Left hindlimb (tissue), 1 donor: Measurements from ENCODE around the gene C16orf54.
"Not testable (repeated sequence)": the region's sequence is repeated elsewhere in the genome, so short reads cannot be mapped to it uniquely, and the experiment has no call there.

Experiments used
- DNase-seq: peaks from one replicate; pipeline ENCODE4 v3.0.0-alpha.2; 2018

Gene C16orf54

DNA sequence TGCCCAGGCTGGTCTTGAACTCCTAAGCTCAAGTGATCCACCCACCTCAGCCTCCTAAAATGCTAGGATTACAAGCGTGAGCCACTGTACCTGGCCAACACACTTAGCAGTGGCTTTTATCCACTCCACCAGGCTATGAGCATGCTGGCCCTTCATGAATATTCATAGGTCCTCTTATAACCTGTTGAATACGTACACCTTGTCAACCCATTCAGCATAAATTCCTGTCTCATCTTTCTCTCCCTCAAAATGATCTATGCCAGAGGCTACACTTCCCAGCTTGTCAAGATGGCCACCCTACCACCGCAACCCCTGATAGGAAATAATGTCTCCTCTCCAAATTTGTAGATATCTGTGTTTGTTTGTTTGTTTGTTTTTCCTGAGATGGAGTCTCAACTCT, 21.3 kb upstream of the C16orf54 start:
- DNase-seq, result no peak

DNA sequence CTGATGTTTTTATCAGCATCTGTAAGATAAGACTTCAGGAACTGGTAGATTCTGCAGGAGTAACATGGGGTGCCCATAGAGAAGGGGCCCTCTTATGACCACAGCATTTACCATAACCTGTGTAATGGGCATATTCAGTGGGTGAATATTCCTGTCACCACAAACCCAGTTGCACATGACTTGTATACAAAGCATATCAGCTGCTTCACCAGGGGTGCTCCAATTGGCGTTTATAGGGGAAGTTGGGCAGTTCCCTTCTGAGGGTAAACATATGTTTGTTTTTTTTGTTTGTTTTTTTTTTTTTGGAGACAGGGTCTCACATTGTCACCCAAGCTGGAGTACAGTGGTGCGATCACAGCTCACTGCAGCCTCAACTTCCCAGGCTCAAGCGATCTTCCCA, 20.8 kb upstream of the C16orf54 start:
- no peak for DNase-seq

DNA sequence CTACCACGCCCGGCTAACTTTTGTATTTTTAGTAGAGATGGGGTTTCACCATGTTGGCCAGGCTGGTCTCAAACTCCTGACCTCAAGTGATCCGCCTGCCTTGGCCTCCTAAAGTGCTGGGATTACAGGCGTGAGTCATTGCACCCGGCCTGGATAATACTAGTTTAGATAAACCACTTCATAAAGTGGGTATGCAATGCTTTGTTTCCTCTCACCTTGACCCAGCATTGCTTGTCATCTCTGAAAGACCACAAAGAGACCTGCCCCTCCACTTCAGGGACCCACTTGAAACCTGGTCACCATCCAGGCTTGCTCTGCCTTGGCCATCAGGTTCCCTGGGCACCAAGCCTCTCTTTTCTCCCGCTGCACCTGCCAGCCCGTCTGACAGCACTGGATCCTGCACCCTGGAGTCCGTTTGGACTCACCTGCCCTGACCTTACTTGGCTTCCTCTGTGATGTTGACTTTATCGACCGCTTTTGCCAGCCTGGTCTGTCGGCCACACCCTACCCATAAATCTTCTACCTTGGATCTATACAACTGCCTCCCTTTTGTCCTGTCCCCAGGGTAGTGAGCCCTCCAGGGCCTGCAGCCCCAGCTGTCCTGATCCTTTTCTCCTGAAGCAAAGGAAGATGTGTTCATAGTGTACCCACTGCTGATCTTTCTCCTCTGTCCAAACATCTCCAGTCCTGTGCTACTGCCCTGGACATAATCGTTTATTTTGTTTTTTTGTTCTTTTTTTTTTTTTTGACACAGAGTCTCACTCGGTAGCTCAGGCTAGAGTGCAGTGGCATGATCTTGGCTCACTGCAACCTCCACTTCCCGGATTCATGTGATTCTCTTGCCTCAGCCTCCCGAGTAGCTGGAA, 19.6 kb upstream of the C16orf54 start:
- DNase-seq, result no peak

DNA sequence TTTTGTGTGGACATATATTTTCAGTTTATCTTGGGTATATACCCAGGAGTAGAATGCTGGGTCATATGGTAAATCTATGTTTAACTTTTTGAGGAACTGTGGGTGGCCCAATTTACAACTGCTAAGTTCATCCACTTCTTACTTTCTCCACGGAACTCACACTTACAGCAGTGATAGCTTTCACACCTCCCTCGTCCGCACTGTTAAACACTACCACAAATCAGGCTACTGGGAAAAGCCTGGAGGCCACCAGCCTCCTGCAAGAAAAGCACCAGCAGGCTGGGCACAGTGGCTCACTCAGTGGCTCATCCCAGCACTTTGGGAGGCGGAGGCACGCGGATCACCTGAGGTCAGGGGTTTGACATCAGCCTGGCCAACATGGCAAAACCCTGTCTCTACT, 17.5 kb upstream of the C16orf54 start:
- DNase-seq, result no peak

DNA sequence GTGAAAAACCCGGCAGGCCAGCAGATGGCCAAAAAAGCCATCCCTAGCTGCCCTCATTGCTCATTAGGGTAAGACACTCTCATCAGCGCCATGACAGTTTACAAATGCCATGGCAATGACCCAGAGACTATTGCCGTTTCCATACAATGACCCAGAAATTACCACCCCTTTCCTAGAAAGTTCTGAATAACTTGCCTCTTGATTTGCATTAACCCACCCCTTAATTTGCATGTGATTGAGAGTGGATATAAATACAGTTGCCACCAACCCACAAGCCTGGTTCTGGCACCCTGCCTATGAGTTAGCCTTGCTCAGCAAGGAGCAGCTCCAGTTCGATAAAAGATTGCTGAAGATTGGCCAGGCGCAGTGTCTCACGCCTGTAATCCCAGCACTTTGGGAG, 16.1 kb upstream of the C16orf54 start:
- no peak for DNase-seq

DNA sequence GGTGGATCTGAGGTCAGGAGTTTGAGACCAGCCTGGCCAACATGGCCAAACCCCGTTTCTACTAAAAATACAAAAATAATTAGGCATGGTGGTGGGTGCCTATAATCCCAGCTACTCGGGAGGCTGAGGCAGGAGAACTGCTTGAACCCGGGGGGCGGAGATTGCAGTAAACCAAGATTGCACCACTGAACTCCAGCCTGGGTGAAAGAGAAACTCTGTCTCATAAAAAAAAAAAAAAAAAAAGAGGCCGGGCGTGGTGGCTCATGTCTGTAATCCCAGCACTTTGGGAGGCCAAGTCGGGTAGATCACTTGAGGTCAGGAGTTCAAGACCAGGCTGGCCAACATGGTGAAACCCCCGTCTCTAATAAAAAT, 15.5 kb upstream of the C16orf54 start:
- DNase-seq, result not testable (repeated sequence)

DNA sequence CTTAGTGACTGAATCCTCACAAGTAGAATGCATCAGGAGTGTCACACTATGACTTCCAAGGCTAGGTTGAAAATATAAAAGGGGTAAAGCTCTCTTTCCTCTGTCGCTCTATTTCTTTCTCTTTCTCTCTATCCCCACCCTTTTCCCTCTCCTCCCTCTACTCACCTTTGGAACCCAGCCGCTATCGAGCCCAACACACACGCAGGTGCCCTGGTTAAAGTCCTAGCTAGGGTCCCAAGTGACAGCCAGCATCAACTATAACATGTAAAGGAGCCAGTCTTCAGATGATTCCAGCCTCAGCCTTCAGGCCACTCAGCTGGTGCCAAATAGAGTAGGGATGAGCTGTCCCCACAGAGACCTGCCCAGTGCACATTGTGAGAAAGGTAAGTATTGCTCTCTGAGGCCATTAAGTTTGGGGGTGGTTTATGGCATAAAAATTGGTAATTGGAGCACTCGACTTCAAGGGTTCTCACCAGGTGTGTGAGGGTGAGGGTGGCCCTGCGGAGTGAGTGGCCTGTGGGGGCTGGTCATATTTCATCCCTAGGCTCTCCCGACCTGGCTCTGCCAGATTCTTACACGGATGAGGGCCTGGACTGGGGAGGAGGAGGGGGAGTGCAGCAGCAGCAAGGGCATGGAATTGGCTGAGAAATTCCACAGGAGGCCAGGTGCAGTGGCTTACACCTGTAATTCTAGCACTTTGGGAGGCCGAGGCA, 14.9 kb upstream of the C16orf54 start:
- no peak for DNase-seq

DNA sequence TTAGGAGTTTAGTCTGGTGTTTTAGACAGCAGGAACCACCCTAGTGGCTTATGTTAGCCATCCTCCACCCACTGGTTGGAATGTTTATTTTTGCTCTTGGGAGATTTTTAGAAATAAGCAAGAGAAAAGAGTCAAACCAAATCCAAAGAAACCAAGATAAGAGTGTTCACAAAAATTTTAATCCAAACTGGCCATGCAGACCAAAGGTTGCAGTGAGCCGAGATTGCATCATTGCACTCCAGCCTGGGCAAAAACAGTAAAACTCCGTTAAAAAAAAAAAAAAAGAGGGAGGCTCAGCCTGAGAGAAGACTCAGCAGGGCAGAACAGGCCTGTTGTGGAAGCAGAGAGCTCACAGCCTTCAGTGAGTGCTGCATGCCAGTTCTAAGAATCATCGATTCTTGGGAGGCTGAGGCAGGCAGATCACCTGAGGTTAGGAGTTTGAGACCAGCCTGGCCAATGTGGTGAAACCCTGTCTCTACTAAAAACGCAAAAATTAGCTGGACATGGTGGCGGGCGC, 12.2 kb upstream of the C16orf54 start:
- DNase-seq, result no peak

DNA sequence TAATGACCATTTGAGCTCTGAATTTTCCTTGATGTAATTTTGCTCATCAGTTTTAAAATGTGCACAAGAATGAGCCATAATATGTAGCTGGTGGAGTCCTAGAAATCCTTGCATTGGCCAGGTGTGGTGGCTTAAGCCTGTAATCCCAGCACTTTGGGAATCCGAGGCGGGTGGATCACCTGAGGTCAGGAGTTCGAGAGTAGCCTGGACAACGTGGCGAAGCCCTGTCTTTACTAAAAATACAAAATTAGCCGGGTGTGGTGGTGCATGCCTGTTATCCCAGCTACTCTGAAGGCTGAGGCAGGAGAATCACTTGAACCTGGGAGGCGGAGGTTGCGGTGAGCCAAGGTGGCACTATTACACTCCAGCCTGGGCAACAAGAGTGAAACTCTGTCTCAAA, 11.3 kb upstream of the C16orf54 start:
- not testable (repeated sequence) for DNase-seq

DNA sequence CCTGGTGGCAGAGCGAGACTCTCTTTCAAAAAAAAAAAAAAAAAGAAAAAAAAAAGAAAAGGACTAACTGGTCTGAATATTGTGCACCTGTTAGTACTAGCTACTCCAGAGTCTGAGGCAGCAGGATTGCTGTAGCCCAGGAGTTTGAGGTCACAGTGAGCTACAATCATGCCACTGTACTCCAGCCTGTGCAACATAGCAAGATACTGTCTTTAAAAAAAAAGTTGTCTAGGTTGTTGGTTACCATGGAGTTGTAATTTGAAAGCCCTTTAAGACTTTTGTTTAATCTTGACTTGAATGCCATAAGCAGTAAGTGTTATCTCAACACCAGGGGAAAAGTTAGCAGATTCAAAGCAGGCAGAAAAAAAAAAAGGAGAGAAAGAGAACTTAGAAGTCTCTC, 10.9 kb upstream of the C16orf54 start:
- no peak for DNase-seq

DNA sequence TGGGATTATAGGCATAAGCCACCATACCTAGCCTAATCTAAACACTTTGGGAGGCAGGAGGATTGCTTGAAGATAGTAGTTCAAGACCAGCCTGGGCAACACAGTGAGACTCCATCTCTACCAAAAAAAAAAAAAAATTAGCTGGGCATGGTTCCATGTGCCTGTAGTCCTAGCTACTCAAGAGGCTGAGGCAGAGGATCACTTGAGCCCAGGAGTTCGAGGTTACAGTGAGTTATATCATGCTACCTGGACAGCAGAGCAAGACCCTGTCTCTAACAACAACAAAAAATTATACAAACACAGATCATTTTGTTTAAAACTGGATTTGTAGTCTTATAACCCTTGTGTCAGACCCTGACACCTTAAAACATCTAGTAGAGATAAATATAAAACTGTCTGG, 7.7 kb upstream of the C16orf54 start:
- no peak for DNase-seq

DNA sequence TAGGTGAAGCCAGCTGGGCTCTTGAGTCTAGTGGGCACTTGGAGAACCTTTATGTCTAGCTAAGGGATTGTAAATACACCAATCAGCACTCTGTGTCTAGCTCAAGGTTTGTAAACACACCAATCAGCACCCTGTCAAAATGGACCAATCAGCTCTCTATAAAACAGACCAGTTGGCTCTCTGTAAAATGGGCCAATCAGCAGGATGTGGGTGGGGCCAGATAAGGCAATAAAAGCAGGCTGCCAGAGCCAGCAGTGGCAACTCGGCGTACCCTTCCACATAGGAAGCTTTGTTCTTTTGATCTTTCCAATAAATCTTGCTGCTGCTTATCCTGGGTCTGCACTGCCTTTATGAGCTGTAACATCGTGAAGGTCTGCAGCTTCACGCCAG, 3.0 kb upstream of the C16orf54 start:
- DNase-seq, result not testable (repeated sequence)

DNA sequence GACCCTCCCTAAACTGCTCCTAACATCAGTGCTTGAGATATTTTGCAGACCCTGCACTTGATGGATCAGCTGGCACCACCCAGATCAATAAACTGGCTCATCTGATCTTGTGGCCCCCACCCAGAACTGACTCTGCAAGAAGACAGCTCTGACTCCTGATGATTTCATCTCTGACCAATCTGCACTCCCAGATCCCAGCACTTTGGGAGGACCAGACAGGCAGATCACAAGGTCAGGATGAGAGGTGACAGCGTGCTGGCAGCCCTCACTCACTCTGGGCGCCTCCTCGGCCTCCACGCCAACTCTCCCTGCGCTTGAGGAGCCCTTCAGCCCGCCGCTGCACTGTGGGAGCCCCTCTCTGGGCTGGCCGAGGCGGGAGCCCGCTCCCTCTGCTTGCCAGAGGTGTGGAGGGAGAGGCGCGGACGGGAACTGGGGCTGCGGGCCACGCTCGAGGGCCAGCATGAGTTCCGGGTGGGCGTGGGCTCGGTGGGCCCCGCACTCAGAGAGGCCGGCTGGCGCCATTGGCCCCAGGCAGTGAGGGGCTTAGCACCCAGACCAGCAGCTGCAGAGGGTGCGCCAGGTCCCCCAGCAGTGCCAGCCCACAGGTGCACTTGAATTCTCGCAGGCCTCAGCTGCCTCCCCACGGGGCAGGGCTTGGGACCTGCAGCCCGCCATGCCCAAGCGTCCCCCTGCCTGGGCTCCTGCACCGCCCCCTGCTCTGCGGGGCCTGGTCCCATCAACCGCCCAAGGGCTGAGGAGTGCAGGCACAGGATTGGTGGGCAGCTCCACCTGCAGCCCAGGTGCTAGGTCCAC, 2.4 kb upstream of the C16orf54 start:
- DNase-seq, result no peak

DNA sequence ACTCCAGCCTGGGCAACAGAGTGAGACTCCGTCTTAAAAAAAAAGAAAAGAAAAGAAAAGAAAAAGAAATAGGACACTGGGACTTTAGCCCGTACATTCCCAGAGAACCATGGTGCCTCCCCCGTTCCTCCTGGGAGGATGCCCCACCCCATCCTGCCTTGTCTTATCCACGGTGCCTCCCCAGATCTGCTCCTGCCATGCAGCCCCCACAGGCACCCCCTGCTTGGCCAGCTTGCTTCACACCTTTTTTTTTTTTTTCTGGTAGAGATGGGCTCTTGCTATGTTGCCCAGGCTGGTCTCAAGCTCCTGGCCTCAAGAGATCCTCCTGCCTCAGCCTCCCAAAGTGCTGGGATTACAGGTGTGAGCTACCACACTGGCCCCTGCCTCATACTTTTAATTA, 728 bp upstream of the C16orf54 start:
- DNase-seq, result not testable (repeated sequence)

DNA sequence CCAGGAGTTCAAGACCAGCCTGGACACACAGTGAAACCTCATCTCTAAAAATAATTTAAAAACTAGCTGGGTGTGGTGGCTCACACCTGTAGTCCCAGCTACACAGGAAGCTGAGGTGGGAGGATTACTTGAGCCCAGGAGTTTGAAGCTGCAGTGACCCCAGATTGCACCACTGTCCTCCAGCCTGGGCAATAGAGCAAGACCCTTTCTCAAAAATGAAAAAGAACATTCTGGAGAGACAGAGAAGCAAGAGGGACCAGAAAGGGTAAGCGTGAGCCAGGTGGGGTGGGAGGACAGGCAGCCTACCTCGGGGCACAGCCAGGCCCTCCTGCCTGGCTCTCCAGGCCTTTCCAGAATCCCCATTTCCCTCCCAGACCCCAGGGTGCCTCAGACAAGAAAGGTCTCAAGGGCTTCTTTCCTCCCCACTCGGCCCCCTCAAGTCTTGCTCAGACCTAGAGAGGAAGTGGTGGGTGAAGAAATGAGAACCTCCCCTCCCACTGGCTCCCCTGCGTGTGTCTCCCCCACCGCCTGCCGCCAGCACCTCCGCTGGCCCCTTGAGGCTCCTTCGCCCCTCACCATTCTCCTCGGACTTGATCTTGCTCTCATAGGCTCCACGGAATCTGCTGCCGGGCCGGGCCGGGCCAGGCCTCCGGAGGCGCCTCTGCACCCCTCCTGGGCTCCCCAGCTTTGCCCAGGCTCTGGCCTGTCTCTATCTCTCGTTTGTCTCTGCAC, 503 bp downstream of the C16orf54 start:
- DNase-seq, result no peak

DNA sequence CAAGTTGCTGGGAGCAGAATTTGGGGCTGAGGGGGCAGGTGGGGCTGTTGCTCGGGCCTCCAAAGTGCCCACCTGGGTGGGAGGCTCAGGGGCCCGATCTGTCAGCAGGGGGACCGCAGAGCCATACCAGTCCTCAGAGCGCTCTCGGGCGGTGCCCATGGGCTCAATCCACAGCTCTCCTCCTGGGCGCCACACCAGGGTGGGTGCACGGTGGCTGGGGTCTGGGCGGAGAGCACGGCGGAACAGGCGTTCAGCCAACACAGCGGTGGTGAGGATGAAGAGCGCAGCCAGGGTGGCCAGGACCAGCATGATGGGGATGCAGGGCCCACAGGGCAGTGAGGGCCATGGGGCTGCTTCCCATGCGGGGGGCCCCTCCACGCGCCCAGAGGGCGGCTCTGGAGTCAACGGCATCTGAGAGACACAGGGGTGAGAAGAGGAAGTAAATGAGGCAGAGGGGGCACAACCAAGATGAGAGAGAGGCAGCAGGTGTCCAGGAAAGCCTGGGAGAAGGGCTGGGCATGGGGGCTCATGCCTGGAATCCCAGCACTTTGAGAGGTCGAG, 1.2 kb downstream of the C16orf54 start:
- no peak for DNase-seq

DNA sequence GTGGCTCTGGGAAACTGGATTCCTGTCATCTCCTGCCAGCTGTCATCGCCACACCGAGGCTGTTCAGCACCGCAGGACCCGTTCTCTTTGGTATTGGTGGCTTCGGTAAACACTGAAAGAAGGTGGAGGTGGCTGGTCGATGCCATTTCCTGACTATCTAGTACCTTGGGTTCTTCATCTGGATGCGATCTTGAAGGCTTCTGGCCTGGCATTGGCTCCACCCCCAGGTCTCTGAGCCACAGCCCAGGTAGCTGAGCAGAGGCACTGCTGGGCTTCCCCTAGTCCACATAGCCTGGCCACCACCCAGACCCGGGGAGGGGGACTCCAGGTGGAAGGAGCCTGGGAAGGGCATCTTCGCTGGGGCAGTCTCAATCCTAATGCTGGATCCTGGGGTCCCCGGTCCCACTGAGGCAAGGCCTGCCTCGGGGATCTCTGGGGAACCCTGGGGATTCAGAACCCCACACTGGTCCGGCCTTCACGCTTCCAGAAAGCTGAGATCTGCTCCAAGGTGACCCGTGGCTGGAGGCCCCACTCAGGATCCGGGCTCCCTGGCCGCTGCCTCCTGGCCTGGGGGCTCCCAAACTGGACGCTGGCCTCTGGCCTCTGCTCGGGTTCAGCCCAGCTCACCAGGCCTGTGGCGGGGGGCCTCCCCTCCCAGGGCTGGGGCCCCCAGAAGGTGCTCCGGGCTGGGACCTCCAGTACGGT, 1.8 kb downstream of the C16orf54 start:
- no peak for DNase-seq

DNA sequence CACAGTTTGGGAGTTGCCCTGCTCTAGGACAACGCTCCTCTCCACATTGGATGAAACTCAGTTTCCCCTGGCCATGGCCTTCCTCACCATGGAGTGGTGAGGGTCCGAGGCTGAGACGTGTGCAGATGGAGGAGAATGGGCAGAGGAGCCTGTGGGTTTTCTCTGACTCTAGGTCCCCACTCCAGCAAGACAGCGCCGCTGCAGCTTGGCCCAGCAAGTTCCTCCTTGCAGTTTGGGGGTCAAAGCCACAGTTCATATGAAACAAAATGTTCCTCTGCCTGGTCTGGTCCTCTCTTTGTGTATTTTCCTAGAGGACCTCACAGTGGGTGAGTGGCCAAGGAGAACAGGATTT, 2.3 kb downstream of the C16orf54 start:
- no peak for DNase-seq

DNA sequence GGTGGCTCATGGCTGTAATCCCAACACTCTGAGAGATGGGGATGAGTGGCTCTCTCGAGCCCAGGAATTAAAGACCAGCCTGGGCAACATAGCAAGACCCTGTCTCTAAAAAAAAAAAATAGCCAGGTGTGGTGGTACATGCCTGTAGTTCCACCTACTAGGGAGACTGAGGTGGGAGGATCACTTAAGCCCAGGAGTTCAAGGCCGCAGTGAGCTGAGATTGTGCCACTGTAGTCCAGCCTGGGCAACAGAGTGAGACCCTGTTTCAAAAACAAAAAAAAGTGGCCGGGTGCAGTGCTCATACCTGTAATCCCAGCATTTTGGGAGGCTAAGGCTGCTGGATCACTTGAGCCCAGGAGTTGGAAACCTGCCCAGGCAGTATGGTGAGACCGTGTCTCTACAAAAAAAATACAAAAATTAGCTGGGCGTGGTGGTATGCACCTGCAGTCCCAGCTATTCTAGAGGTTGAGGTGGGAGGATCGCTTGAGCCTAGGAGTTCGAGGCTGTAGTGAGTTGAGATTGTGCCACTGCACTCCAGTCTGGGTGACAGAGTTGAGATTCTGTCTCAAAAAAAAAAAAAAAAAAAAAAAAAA, 3.0 kb downstream of the C16orf54 start:
- no peak for DNase-seq

DNA sequence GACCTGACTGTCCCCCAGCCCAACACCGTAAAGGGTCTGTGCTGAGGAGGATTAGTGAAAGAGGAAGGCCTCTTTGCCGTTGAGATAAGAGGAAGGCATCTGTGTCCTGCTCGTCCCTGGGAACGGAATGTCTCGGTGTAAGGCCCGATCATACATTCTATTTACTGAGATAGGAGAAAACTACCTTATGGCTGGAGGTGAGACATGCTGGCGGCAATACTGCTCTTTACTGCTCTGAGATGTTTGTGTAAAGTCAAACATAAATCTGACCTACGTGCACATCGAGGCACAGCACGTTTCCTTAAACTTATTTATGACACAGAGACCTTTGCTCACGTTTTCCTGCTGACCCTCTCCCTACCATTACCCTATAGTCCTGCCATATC, 5.2 kb downstream of the C16orf54 start:
- not testable (repeated sequence) for DNase-seq

DNA sequence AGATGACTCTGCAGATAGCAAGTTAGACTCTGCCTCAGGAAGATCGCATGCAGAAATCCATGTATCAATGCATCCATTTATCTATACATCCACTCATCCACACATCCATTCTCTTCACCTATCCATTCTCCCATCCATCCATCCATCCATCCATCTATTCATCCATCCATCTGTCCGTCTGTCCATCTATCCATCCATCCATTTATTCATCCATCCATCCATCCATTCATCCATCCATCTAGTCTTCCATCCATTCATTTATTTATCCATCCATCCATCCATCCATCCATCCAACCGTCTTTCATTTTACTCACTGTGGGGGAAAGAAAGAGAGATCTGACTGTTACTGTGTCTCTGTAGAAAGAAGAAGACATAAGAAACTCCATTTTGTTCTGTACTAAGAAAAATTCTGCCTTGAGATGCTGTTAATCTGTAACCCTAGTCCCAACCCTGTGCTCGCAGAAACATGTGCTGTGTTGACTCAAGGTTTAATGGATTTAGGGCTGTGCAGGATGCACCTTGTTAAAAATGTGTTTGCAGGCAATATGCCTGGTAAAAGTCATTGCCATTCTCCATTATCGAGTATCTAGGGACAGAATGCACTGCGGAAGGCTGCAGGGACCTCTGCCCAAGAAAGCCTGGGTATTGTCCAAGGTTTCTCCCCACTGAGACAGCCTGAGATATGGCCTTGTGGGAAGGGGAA, 5.7 kb downstream of the C16orf54 start:
- DNase-seq, result not testable (repeated sequence)
